ENCODE data around the gene RIMBP2. TPM values are rescaled to one million over a fixed set of nuclear protein-coding genes. Genes with fewer than 3 reads are reported as not detected.

The RIMBP2 gene
- total RNA-seq, 1 donor from 2014 or later = 0.99 TPM

DNA sequence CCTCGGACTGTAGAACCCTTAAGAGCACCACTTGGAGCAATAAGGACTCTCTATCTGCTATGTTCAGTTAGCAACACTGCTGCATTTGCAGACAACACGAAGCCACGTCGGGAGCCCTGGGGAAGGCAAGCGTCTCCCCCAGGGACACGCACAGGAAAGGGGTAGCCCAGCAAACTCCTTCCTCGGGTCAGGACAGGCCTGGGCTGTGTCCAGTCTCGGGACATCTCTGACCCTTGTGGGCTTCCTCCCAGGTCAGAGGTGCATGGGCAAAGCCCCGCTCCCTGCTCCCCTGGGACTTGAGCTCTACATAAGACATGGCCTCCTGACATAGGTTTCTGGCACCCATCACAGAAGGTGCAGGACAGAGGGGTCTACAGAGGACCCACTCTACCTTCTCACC, 258.9 kb downstream of the RIMBP2 start:
- no peak overlapping the region for H3K4me2 ChIP-seq
- H2AFZ ChIP-seq (replicated peaks) = no peak overlapping the region
- H3K9me3 ChIP-seq (ENCODE audit: low read depth) = no peaks in the 10 kb centered on the region
- no peak overlapping the region for H3K9ac ChIP-seq
- Mint-ChIP-seq H3K9me3 (no peaks in the 10 kb centered on the region), H3K4me1 (peaks cover 13% of the 10 kb centered on the region), H3K4me3 (no peak overlapping the region), H3K27ac (no peak overlapping the region), H3K27me3 (ENCODE audit: insufficient read depth, low read depth) (peaks cover 7% of the 10 kb centered on the region), H3K36me3 (no peaks in the 10 kb centered on the region)
- H3K79me2 ChIP-seq (ENCODE audit: low read depth) = no peaks in the 10 kb centered on the region
- no peak overlapping the region for H3K27ac ChIP-seq
- no peaks in the 10 kb centered on the region for H3K27me3 ChIP-seq
- TF ChIP-seq EZH2 (IDR thresholded peaks at IDR 0.05) (no peak), EZH2phosphoT487 (IDR thresholded peaks at IDR 0.05) (no peak)
- TF ChIP-seq, protein P1, sequence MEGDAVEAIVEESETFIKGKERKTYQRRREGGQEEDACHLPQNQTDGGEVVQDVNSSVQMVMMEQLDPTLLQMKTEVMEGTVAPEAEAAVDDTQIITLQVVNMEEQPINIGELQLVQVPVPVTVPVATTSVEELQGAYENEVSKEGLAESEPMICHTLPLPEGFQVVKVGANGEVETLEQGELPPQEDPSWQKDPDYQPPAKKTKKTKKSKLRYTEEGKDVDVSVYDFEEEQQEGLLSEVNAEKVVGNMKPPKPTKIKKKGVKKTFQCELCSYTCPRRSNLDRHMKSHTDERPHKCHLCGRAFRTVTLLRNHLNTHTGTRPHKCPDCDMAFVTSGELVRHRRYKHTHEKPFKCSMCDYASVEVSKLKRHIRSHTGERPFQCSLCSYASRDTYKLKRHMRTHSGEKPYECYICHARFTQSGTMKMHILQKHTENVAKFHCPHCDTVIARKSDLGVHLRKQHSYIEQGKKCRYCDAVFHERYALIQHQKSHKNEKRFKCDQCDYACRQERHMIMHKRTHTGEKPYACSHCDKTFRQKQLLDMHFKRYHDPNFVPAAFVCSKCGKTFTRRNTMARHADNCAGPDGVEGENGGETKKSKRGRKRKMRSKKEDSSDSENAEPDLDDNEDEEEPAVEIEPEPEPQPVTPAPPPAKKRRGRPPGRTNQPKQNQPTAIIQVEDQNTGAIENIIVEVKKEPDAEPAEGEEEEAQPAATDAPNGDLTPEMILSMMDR (IDR thresholded peaks at IDR 0.05) = no peak
- H3K36me3 ChIP-seq = no peaks in the 10 kb centered on the region
- no peak for DNase-seq (ENCODE audit: low spot score)
- peaks cover 4% of the 10 kb centered on the region for H3K4me1 ChIP-seq
- H3F3A ChIP-seq (ENCODE audit: low read depth) = no peaks in the 10 kb centered on the region
- H4K20me1 ChIP-seq (ENCODE audit: low read depth) = peaks cover 3% of the 10 kb centered on the region
- H3K4me3 ChIP-seq = no peak overlapping the region

DNA sequence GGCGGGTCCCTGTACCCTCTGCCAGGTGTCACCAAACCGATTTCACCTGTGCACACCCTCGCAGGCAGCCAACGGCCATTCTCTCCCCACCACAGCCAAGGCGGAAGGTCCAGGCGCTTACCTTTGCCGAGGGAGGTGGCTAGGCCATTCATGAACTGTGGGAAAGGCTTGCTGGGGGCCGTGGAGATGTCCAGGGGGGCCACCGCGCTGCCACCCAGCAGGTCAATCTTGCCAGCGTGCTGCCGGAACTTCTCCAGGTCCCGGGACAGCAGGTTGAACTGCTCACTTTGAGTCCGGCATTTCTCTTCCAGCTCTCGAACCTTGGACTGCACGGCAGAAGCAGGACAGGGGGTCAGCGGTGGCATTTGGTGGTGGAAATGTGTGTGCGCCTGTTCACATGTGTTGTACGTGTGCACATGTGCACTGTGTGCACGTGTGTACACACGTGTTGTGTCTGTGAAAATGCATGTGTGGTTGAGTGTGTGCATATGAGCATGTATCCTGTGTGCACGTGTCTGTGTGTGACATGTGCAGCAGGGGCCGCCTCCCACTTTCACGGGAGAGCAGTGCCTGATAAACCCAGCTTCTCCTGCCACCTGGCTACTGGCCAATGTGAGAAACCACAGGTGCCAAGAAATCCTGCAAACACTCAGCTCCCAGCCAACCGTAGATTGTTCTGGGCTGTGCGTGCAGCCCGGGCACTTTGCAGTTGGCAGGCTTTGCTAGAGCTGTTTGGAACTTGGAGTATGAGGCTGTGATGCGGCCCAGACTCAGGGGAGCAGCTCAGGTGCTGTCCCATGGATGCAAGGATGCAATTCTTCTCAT, 259.5 kb downstream of the RIMBP2 start:
- no peaks in the 10 kb centered on the region for H3K36me3 Mint-ChIP-seq
- H3K4me3 ChIP-seq = no peak overlapping the region
- no peaks in the 10 kb centered on the region for H3F3A ChIP-seq (ENCODE audit: low read depth)
- H2AFZ ChIP-seq (replicated peaks) = no peak overlapping the region
- no peaks in the 10 kb centered on the region for H3K79me2 ChIP-seq (ENCODE audit: low read depth)
- H3K36me3 ChIP-seq = no peaks in the 10 kb centered on the region
- H3K9me3 ChIP-seq (ENCODE audit: low read depth) = no peaks in the 10 kb centered on the region
- DNase-seq (ENCODE audit: low spot score) = no peak
- no peaks in the 10 kb centered on the region for H4K20me1 ChIP-seq (ENCODE audit: low read depth)
- no peak overlapping the region for H3K27ac ChIP-seq
- no peak overlapping the region for H3K27ac Mint-ChIP-seq
- peaks cover 4% of the 10 kb centered on the region for H3K4me1 ChIP-seq
- no peak overlapping the region for H3K9ac ChIP-seq
- no peak for TF ChIP-seq EZH2 (IDR thresholded peaks at IDR 0.05)
- TF ChIP-seq EZH2phosphoT487 (IDR thresholded peaks at IDR 0.05) = no peak
- TF ChIP-seq, protein P1 (IDR thresholded peaks at IDR 0.05) = no peak
- H3K27me3 ChIP-seq = no peaks in the 10 kb centered on the region
- no peak overlapping the region for H3K4me2 ChIP-seq
- H3K9me3 Mint-ChIP-seq = no peaks in the 10 kb centered on the region
- peaks cover 4% of the 10 kb centered on the region for H3K27me3 Mint-ChIP-seq (ENCODE audit: insufficient read depth, low read depth)
- no peak overlapping the region for H3K4me3 Mint-ChIP-seq
- peaks cover 7% of the 10 kb centered on the region for H3K4me1 Mint-ChIP-seq

DNA sequence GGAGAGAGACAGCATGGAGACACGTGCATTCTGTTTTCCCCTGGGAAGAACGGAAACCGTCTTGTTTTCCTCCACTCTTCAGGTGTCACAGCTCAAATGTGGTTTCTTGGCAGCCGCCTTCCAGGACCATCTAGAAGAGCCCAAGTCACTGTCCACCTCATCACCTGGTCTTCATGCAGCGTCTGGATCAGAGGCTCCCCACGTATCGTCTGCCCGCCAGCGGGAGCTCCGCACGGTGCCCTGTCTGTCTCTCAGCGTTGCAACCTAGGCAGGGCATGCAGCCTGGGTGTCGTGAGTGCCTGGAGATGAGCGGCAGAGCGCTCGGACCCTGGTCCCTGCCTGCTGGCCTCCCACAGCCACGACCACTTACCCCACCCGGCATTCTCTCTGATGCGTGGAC, 260.9 kb downstream of the RIMBP2 start:
- TF ChIP-seq EZH2phosphoT487 (IDR thresholded peaks at IDR 0.05) (no peak), EZH2 (IDR thresholded peaks at IDR 0.05) (no peak)
- TF ChIP-seq, protein P1 (IDR thresholded peaks at IDR 0.05) = no peak
- no peak overlapping the region for H3K27ac Mint-ChIP-seq
- no peaks in the 10 kb centered on the region for H3K36me3 Mint-ChIP-seq
- H3K27me3 Mint-ChIP-seq (ENCODE audit: insufficient read depth, low read depth) = peaks cover 7% of the 10 kb centered on the region
- H3K27ac ChIP-seq = no peak overlapping the region
- H3K4me1 Mint-ChIP-seq = no peaks in the 10 kb centered on the region
- no peak overlapping the region for H3K9ac ChIP-seq
- DNase-seq (ENCODE audit: low spot score) = no peak
- H3K4me3 ChIP-seq = no peak overlapping the region
- H3K4me3 Mint-ChIP-seq = no peak overlapping the region
- no peaks in the 10 kb centered on the region for H3K79me2 ChIP-seq (ENCODE audit: low read depth)
- H2AFZ ChIP-seq (replicated peaks) = no peak overlapping the region
- H3K4me2 ChIP-seq = no peak overlapping the region
- H4K20me1 ChIP-seq (ENCODE audit: low read depth) = no peaks in the 10 kb centered on the region
- no peaks in the 10 kb centered on the region for H3K9me3 ChIP-seq (ENCODE audit: low read depth)
- H3K4me1 ChIP-seq = no peaks in the 10 kb centered on the region
- H3K36me3 ChIP-seq = no peaks in the 10 kb centered on the region
- H3K27me3 ChIP-seq = no peaks in the 10 kb centered on the region
- no peaks in the 10 kb centered on the region for H3F3A ChIP-seq (ENCODE audit: low read depth)
- H3K9me3 Mint-ChIP-seq = no peaks in the 10 kb centered on the region
